Measurements from ENCODE around the gene ITPR1. TPM values are rescaled to one million over a fixed set of nuclear protein-coding genes. Genes with fewer than 3 reads are reported as not detected.
A peak's percentile ranks its signal among the peaks of the same experiment; 100 is the strongest.

Gene ITPR1
- total RNA-seq, 4 donors from 2014 or later: 210 to 261 (median 232) TPM

DNA sequence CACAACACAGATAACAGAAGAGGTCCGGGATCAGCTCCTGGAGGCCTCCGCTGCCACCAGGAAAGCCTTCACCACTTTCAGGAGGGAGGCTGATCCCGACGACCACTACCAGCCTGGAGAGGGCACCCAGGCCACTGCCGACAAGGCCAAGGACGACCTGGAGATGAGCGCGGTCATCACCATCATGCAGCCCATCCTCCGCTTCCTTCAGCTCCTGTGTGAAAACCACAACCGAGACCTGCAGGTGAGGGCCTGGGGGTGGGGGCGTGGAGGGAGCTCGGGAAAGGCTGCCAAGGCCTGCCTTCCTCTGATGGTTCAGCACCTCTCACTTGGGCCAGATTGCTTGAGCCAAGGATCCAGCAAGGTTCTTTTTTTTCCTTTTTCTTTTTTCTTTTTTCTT is 275.4 kb downstream of the ITPR1 start:
- Histone ChIP-seq H3K4me3 (replicated peaks in 1 of 3) (no peak overlapping the region), H3K4me1 (peaks cover 0 to 27% of the 10 kb centered on the region in 2 donors), H3K9me3 (no peaks in the 10 kb centered on the region), H3K36me3 (peaks cover 0 to 4% of the 10 kb centered on the region in 2 donors), H3K27ac (no peak overlapping the region), H3K27me3 (no peaks in the 10 kb centered on the region)
- no peak for TF ChIP-seq POLR2A (IDR thresholded peaks at IDR 0.05)
- intact Hi-C loops (cut with DNase I): no loop called here
- WGBS, 2 donors: 90 to 91% methylated on average over 12 of the region's 12 CpGs
- DNase-seq: no peak

- DNase-seq: no peak
- Histone ChIP-seq H3K9me3 (no peaks in the 10 kb centered on the region), H3K27ac (no peak overlapping the region), H3K4me1 (peaks cover 0 to 27% of the 10 kb centered on the region in 2 donors), H3K36me3 (peaks cover 0 to 4% of the 10 kb centered on the region in 2 donors), H3K4me3 (replicated peaks in 1 of 3) (no peak overlapping the region), H3K27me3 (no peaks in the 10 kb centered on the region)
- intact Hi-C loops (cut with DNase I): no loop called here
- 94 to 96% methylated on average over 5 of the region's 5 CpGs for WGBS, 2 donors
- no peak for TF ChIP-seq CTCF (IDR thresholded peaks at IDR 0.05)
- no peak for TF ChIP-seq POLR2A (IDR thresholded peaks at IDR 0.05)
Observed at GRCh38 chr3:4770561-4770960, 277.4 kb downstream of the ITPR1 start.

DNA sequence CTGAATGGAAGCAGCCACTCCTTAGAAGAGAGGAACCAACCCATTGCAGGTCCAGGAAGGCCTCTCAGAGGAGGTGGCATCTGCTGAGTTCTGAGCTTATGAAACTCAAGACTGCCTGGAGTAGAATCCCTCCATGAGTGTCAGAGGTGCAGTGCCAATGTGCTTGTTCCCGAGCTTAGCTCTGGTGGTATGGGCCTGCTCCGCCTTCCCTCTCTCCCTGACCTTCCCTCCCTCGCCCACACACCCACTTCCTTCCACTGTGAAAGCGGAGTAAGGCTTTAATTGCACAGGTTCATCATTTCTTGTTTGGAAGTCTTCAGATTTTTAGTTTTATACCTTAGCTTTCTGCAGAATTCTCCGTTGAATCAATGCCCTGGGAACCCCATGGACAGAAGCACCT is 278.1 kb downstream of the ITPR1 start:
- DNase-seq: no peak
- intact Hi-C loops (cut with DNase I): no loop called here
- WGBS, 2 donors: 86 to 88% methylated on average over 5 of the region's 5 CpGs
- Histone ChIP-seq H3K9me3 (no peaks in the 10 kb centered on the region), H3K27me3 (no peaks in the 10 kb centered on the region), H3K27ac (peak overlapping the region in 1 of 3 donors; percentile 42), H3K36me3 (peaks cover 0 to 4% of the 10 kb centered on the region in 2 donors), H3K4me1 (peaks cover 0 to 25% of the 10 kb centered on the region in 2 donors), H3K4me3 (replicated peaks in 1 of 3) (no peak overlapping the region)
- TF ChIP-seq POLR2A (IDR thresholded peaks at IDR 0.05) (no peak), CTCF (IDR thresholded peaks at IDR 0.05) (no peak)

GRCh38 chr3:4772171-4772804 is 279.1 kb downstream of the ITPR1 start:
- intact Hi-C loops (cut with DNase I): no loop called here
- TF ChIP-seq POLR2A (IDR thresholded peaks at IDR 0.05): no peak
- TF ChIP-seq CTCF (IDR thresholded peaks at IDR 0.05): no peak
- peak; percentile 34 to 41 for DNase-seq
- Histone ChIP-seq H3K27me3 (no peaks in the 10 kb centered on the region), H3K4me3 (replicated peaks in 1 of 3) (no peak overlapping the region), H3K4me1 (peaks cover 0 to 15% of the 10 kb centered on the region in 2 donors), H3K9me3 (no peaks in the 10 kb centered on the region), H3K36me3 (peaks cover 0 to 4% of the 10 kb centered on the region in 2 donors), H3K27ac (peak overlapping the region; percentile 30 to 56 (median 42))
- 58 to 71% methylated on average over 4 of the region's 4 CpGs for WGBS, 2 donors

DNA sequence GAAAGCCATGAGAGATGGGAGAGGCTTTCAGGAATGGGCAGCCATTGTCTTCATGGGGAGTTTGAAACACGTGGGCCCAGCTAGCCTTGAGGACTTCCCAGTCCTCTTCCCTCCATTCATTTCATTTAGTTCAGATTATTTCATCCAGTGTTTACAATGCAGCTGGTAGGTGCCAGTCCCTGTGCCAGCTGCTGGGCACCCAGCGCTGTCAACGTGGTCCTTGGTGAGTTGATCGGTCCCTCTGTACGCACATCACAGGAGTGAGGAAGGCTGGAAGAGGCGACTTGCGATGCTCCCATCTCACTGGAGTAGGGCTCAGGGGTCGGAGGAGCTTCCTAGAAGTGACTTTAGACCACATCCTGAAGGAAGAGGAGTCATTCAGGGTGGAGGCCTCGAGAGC is 279.7 kb downstream of the ITPR1 start:
- intact Hi-C loops (cut with DNase I): no loop called here
- TF ChIP-seq POLR2A (IDR thresholded peaks at IDR 0.05): no peak
- TF ChIP-seq CTCF (IDR thresholded peaks at IDR 0.05): no peak
- H3K36me3 ChIP-seq: peaks cover 0 to 4% of the 10 kb centered on the region in 2 donors
- no peaks in the 10 kb centered on the region for H3K9me3 ChIP-seq
- H3K4me1 ChIP-seq: peaks cover 0 to 14% of the 10 kb centered on the region in 2 donors
- H3K4me3 ChIP-seq (replicated peaks in 1 of 3): no peak overlapping the region
- no peak for DNase-seq
- 90 to 92% methylated on average over 9 of the region's 9 CpGs for WGBS, 2 donors
- no peaks in the 10 kb centered on the region for H3K27me3 ChIP-seq
- H3K27ac ChIP-seq: peak overlapping the region; percentile 20 to 56 (median 30)

Data from thyroid gland (tissue), 4 donors.